D721Med (cell line): ENCODE measurements around the gene FLT4.

ENCODE experiments used
- DNase-seq: peaks from one replicate; pipeline ENCODE4 v3.0.0; 2011; ENCODE audit warnings: low spot score; ENCODE audit not compliant: insufficient read length
- FAIRE-seq: peaks from 2 replicates; lab custom pipeline; 2011; peaks lifted over from hg19 to GRCh38; lab: Jason Lieb, UNC
- TF ChIP-seq, protein P1 (sequence below): IDR thresholded peaks from 2 replicates; pipeline ENCODE4 v1.5.1; 2012; ENCODE audit warnings: mild to moderate bottlenecking, control low read depth; ENCODE audit not compliant: insufficient read depth; ENCODE audit errors: missing control alignments

The FLT4 gene

DNA sequence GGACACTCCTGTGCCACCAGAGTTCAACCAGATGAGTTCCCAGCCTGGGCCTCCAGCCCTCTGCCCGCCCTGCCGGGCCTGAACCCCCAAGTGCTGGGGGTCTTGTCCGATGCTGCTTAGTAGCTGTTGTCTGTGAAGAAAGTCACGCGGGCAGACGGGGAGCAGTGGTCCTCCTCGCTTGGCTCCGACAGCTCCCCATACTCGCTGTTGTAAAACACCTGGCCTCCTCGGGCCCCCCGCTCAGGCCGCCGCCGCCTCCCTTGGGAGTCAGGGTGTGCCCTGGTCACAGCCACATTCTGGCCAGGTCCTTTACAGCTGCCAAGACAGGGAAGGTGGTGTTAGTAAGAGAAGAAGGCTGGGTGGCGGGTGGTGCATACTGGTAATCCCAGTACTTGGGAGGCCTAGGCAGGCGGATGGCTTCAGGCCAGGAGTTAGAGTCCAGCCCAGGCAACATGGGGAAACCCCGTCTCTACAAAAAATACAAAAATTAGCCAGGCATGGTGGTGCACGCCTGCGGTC, 46.3 kb downstream of the FLT4 start:
- DNase-seq, result no peak
- TF ChIP-seq, protein P1, sequence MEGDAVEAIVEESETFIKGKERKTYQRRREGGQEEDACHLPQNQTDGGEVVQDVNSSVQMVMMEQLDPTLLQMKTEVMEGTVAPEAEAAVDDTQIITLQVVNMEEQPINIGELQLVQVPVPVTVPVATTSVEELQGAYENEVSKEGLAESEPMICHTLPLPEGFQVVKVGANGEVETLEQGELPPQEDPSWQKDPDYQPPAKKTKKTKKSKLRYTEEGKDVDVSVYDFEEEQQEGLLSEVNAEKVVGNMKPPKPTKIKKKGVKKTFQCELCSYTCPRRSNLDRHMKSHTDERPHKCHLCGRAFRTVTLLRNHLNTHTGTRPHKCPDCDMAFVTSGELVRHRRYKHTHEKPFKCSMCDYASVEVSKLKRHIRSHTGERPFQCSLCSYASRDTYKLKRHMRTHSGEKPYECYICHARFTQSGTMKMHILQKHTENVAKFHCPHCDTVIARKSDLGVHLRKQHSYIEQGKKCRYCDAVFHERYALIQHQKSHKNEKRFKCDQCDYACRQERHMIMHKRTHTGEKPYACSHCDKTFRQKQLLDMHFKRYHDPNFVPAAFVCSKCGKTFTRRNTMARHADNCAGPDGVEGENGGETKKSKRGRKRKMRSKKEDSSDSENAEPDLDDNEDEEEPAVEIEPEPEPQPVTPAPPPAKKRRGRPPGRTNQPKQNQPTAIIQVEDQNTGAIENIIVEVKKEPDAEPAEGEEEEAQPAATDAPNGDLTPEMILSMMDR, result no peak
- FAIRE-seq, result no peak

DNA sequence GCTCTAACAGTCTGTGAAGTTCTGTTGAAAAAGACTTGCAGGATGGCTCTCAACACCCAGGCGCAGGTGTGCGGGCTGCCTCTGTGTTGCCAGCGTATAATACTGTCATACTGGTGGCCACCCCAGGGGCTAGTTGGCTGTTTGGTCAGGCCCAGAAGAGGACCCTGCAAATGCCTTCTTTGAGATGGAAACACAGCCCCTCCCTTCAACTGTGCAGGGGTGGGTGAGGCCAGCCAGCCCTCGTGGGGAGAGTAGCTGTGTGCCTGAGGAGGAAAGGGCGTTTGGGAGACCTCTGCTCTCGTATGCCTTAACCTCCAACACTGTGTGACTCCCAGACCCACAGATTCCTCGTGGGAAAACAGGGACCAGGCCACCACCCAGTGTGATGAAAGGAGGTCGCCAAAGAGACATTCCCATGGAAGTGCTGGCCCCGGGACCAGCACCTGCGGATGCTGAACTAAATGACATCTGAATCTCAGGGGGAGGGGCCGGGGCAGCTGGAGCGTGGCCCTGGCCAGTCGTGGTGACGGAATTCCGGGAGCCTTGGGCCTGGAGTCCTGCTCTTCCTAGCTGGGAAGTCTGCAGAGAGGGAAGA, 46.8 kb downstream of the FLT4 start:
- DNase-seq (peak; percentile 18), FAIRE-seq (no peak)
- TF ChIP-seq, protein P1, result no peak

DNA sequence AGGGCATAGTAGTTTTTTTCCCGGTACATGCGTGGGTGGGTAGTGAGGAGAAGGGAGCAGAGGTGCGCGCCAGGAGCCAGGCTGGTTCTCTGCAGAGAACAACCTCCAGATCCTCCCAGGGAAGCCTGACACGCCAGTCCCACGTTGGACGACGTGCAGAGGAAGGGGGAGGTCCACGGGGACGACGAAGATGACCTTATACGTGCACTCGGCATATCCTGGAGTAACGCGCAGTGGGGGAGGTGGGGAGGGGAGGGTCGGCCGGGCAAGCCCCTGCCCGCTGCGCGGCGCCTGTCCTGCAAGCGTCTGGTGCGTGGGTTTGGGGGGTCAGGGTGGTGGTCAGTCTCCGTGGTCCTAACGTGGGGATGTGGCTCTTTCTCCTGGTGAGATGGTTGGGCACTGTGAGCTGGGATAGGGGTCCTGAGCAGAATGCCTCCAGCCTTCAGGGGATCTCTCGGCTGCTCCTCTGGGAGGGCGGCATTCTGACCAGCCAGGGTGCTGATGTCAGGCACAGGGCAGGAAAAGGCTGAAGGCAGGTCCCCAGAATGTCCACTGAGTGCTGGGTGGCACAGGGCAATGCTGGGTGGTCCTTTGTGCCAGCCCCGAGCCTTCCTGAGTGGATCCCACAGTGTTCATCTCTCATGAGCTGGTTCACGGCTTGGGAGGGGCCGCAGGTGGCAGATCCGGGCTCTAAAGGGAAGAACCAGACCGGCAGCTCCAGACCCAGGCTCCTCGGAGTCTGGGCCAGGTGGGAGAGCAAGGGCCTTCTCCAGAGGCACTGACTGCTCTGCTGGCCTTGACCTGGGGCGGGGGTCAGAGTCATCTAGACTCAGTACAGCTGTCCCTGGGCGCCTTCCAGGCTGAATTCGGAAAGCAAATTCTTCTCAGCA, 47.6 kb downstream of the FLT4 start:
- DNase-seq (no peak), FAIRE-seq (no peak)
- TF ChIP-seq, protein P1, result no peak

DNA sequence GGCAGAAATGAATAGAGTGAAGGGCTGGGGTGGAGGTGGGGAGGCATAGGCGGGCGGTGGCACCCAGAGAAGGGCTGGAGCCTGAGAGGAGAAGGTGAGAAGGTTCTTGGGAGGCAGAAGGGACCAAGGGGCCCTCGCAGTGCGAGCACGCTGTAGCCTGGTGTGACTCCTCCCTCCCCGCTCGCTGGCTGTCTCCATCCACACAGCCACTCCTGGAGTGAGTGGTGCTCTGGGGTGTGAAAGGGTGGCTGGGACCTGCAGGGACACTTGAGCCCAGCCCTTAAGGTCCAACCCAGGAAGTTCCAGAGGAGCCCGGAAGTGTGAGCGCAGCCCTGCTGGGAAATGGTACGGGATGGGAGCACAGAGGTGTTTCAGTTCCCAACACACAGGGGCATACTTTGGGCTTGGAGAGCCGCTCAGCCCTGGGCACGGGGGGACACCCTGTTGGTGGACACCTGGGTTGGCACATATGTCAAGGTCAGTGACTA, 48.8 kb downstream of the FLT4 start:
- FAIRE-seq (no peak), DNase-seq (no peak)
- TF ChIP-seq, protein P1, result no peak

DNA sequence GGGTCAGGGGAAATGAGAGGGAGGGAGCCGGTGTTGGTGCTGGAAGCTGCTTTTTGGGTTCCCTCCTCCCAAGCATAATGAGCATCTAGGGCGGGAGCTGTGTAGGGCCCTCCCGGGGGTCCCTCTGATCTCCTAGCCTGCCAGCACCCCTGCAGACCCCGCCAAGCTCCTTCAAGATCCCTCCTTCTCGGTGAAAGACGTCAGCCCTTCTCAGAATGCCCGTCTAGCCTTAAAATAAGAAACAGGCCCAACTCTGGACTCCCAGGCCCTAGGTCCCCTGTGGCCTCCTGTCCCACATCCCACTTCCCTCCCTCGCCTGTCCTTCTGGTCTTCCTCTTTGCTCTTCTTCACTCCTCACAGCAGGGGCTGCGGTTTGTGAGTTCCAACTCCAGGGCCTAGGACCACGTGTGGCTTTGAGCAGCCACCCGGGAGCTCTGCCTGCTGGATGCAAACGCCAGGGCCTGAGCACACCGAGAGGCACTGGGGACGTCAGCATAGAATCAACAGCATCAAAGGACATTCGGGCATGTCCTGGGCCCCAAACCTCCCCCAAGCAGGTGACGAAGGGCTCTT, 49.3 kb downstream of the FLT4 start:
- no peak for DNase-seq
- no peak for FAIRE-seq
- TF ChIP-seq, protein P1, result no peak

DNA sequence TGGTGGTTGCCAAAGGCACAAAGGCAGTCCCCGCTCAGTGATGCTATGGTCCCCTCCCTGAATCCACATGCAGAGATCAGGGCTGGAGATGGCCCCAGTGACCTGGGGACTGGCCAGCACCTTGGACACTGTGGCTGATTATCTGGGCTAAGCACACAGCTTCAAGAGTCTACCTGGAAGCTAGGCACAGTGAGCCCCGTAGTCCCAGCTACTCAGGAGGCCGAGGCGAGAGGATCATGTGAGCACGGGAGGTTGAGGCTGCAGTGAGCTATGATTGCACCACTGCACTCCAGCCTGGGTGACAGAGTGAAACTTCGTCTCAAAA, 49.8 kb downstream of the FLT4 start:
- no peak for FAIRE-seq
- TF ChIP-seq, protein P1, result no peak
- no peak for DNase-seq
